HG03442 (cell line): ENCODE results near the gene PDGFC.
A peak's percentile ranks its signal among the peaks of the same experiment; 100 is the strongest.

Experiments used
- ATAC-seq: cut with Tn5 transposase; IDR thresholded peaks from one replicate; pipeline ENCODE4 v1.9.1; 2021; ENCODE audit warnings: mild to moderate bottlenecking, moderate library complexity; ENCODE audit not compliant: unreplicated experiment

Gene PDGFC

GRCh38 chr4:156837625-156838345, 133.8 kb downstream of the PDGFC start:
- ATAC-seq: no peak

- ATAC-seq: no peak
Measured at GRCh38 chr4:156832886-156833285, 138.7 kb downstream of the PDGFC start.

GRCh38 chr4:156830351-156830750, 141.2 kb downstream of the PDGFC start:
- ATAC-seq: no peak

- ATAC-seq: no peak
Measured at GRCh38 chr4:156829201-156829873, 142.3 kb downstream of the PDGFC start.

- no peak for ATAC-seq
Measured at GRCh38 chr4:156827519-156827918, 144.1 kb downstream of the PDGFC start.

GRCh38 chr4:156825074-156825473, 146.5 kb downstream of the PDGFC start:
- ATAC-seq: no peak

GRCh38 chr4:156824451-156825060, 147.0 kb downstream of the PDGFC start:
- ATAC-seq: no peak

- no peak for ATAC-seq
Measured at GRCh38 chr4:156820931-156821330, 150.7 kb downstream of the PDGFC start.

- no peak for ATAC-seq
Measured at GRCh38 chr4:156816360-156816755, 155.2 kb downstream of the PDGFC start.

GRCh38 chr4:156815717-156816359, 155.8 kb downstream of the PDGFC start:
- no peak for ATAC-seq

- no peak for ATAC-seq
Measured at GRCh38 chr4:156811963-156812362, 159.6 kb downstream of the PDGFC start.

- no peak for ATAC-seq
Measured at GRCh38 chr4:156811286-156811685, 160.3 kb downstream of the PDGFC start.

- no peak for ATAC-seq
Measured at GRCh38 chr4:156805696-156806095, 165.9 kb downstream of the PDGFC start.

- no peak for ATAC-seq
Measured at GRCh38 chr4:156803056-156803455, 168.5 kb downstream of the PDGFC start.

- peak; percentile 67 for ATAC-seq
Measured at GRCh38 chr4:156800463-156800862, 171.1 kb downstream of the PDGFC start.

- ATAC-seq: no peak
Measured at GRCh38 chr4:156799121-156799589, 172.4 kb downstream of the PDGFC start.

GRCh38 chr4:156798438-156798837, 173.2 kb downstream of the PDGFC start:
- ATAC-seq: no peak

- ATAC-seq: no peak
Measured at GRCh38 chr4:156797206-156797605, 174.4 kb downstream of the PDGFC start.

GRCh38 chr4:156795727-156796126, 175.9 kb downstream of the PDGFC start:
- ATAC-seq: no peak

- no peak for ATAC-seq
Measured at GRCh38 chr4:156794863-156795262, 176.7 kb downstream of the PDGFC start.

GRCh38 chr4:156792462-156793085, 179.0 kb downstream of the PDGFC start:
- no peak for ATAC-seq
